DMS153 treated with DMSO at 0.1 percent for 48 hours (cell line): ENCODE measurements around the gene ASIC4.

Experiments
- DNase-seq: peaks from one replicate; lab custom pipeline; 2025; ENCODE audit not compliant: unreplicated experiment; lab: John Stamatoyannopoulos, UW

The ASIC4 gene

DNA sequence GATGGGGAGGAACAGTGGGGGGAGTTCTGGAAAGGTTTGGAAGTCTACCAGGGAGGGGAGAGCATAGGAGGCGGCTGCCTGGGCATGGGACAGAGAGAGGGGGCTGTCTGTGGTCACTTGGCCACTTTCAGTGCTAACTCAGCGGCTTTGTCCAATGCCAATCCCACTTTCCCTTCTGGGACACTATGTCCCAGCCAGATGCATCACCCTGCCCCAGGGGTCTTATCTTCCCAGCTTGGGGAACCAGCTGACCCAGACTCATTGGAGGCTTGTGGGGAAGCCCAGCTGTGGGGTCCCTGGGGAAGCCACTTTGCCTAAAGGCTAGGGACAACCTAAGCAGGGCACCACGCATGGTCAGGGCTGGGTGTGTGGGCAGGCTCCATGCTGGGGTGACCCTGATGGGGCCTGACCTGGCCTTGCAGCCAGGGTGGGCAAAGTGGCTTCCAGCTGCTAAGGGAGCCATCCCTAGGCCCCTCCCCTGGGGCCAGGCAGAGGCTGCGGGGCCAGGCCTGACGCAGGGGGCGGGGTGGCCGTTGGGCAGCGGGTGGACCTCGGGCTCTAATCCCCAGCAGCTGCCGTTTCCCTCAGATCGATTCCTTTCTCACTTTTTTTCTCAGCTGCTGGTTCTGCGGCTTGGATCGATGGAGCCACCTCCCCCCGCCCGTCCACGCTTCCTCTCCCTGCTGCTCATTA, 1.6 kb upstream of the ASIC4 start:
- DNase-seq: no peak

DNA sequence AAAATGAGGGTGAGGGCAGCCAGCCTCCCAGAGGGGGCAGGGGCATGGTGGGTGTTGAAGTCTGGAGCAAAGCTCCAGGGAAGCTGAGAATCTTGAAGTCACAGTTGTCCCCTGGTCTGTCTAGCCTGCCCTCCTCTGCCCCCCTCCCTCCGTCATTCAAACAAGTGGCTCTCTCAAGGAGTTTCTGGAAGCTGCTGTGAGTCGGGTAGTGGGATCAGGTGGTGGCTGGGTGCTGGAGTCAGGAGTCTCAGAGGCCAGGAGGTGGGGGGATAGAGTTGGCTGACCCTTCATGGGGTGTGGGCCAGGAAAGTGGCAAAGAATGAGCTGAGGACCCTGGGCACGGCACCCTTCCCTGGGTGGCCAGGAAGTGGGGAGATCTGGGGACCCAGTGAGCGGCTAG, 495 bp upstream of the ASIC4 start:
- no peak for DNase-seq

- DNase-seq: no peak
Observed at GRCh38 chr2:219514836-219515235, 554 bp downstream of the ASIC4 start.

GRCh38 chr2:219515874-219516629, 1.8 kb downstream of the ASIC4 start:
- no peak for DNase-seq

DNA sequence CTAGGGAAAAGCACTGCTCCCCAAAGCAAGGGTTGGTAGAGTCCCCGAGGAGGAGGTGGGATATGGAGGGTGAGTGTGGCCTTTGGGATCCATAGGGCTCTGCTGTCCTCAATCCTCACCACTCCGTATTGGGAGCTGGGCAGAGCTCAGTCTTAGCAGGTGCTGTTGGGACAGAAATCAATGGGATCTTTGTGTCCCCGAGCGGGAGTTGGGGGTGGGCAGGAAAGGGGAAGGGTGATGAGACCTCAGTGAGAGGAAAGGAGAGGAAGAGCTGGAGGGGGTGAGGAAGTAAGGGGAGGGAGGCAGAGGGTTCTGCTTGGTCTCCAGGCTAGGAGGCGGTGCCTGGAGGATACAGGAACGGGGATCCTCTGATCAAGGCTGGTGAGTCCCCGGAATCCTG, 2.6 kb downstream of the ASIC4 start:
- no peak for DNase-seq

- DNase-seq: no peak
Observed at GRCh38 chr2:219517954-219518778, 3.9 kb downstream of the ASIC4 start.

DNA sequence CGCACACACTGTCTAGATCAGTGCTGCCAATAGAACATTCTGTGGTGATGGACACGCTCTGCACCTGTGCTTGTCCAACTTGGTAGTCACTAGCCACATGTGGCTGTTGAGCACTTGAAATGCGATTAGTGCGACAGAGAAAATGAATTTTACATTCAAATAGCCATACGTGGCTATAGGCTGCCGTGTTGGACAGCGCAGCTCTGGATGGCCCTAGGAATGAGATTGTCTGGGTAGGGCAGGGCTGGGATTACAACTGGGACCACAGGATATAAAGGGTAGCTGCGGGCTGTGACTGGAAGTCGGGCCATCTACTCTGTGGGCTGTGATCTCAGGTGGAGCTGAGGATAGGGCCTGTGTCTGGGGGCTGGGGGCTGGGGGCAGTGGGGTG, 5.2 kb downstream of the ASIC4 start:
- DNase-seq: no peak

DNA sequence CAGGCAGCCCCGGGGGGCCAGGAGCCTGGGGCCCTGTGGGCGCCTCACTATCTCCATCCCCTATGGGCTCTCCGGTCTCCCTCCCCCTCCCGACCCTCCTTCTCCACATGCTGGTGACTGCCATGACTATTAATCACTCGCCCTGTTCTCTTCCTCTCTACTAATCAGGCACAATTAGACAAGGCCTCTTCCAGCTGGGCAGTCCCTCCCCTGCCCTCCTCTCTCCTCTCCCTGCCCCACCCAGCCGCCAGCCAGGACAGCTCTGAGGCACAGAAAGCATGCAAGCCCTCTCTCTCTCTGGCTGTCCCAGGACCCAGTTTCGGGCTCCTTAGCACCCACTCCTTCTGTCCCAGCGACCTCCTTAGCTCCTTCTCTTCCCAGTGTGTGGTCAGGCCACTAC, 5.8 kb downstream of the ASIC4 start:
- no peak for DNase-seq

DNA sequence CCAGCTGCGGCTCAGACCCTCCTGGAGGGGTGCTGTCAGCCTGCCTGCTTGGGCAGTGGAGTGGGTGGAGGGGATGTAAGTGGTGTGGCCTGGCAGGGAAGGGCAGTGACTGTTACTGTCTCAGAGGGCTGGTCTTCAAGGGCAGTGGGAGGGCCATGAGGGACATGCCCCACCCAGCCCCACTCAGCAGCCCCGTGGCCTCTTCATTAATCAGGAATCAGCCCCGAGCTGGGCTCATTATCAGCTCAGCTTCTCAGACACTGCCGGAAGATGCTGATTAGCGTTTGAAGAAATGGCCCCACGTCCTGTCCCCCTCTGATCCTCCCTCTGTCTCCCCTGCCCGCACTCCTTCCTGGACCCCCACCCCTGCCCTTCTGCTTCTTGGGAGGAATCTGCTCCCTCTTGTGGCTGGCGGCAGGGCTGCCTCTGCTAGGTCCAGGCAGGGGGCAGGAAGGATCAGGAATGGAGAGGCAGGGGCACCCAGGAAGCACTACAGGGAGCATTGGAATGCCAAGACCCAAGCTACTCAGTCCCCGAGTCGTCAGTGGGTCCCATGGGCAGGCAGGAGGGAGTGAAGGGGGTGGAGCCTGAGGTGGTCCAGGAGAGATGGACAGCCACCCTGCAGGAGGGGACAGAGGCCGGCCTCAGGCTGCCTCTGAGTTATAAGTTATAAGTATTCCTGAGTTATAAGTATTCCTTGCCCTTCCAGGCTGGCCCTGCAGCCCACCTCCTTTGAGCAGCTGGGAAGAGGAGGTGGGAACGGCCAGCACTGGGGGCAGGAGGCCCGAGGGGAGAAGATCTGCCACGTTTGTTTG, 7.0 kb downstream of the ASIC4 start:
- no peak for DNase-seq

DNA sequence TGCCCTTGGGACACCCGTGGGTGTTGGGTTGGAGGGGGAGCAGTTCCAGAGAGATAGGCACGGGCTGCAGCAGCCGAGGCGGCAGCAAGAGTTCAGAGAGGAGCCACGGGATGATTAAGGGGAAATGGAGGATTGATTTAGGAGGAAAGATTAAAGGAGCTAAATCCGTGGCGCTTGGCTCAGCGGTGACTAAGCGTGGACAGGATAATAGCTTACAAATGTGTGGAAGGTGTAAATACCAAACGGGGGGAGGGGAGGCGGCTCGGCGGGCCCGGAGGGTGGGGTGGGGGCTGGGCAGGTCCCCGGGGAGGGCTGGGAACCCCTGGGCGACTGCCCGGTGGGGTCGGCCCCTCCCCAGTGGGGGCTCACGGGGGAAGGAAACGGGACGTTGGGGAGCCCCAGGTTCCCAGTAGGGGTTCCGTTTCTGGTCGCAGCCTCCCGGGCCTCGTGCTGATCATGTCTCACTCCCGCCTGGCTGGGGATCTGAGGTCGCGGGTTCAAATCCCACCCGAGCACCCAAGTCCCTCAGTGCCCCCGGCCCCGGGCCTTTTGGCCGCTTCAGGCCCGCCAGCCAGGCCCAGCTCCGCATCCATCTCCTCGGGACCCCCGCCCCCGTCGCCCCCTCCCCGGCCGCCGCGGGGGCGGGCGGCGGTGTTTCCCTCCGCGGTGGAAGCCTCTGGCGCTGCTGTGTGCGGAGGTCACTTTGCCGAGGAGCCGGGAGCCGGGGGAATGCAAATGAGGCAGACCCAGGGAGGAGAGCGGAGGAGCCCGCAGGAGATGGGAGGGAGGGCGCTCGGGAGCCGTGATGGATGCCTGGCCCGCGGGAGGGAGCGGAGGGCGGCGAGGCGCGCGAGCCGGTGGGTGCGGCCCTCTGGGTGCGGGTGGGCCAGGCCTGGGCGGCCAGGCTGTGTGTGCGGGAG, 8.1 kb downstream of the ASIC4 start:
- DNase-seq: no peak

DNA sequence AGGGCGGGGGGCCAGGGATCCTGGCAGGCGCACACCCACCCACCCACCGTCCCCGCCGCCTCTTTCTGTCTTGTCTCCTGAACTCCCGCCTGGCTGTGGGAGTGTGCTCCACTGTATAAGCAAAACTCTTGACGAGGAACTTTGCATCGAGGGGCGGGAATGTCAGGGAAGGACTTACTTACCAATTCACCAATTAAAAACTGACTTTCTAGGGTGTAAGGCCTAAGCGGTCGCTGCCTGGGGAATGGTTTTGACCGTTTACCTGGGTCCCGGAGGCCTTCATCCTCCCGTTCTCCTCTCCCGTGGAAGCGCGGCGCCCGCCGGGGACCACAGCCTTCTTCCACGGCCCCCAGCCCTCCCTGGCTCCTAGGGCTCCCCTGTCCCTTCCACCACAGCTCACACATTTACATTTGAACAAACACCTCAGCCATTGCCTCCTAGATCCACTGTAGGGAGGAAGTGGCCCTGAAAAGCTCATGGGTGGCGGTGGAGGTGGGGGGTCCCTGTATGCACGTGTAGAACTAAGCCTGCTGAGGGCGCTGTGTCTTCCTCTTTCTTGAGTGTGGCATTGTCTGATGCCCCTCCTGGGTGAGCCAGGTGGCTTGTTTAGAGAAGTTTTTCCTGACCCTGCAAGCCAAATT, 8.9 kb downstream of the ASIC4 start:
- no peak for DNase-seq

DNA sequence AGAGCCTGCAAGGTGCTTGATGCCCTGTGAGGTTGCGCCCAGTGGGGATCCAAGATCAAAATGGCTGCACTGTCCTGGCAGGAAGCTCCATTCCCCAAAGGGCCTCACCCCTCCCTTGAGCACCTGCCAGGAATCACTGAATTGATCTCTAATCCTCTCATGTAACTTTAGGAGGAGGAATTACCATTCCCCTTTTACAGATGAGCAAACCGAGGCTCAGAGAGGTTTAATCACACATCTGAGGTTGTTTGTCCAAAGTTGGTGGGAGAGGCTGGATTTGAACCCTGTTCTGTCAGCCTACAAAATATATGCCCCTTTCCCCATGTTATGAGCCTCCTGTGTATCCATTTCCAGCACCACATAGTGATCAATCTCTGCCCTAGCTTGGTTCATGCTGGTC, 10.5 kb downstream of the ASIC4 start:
- DNase-seq: no peak

DNA sequence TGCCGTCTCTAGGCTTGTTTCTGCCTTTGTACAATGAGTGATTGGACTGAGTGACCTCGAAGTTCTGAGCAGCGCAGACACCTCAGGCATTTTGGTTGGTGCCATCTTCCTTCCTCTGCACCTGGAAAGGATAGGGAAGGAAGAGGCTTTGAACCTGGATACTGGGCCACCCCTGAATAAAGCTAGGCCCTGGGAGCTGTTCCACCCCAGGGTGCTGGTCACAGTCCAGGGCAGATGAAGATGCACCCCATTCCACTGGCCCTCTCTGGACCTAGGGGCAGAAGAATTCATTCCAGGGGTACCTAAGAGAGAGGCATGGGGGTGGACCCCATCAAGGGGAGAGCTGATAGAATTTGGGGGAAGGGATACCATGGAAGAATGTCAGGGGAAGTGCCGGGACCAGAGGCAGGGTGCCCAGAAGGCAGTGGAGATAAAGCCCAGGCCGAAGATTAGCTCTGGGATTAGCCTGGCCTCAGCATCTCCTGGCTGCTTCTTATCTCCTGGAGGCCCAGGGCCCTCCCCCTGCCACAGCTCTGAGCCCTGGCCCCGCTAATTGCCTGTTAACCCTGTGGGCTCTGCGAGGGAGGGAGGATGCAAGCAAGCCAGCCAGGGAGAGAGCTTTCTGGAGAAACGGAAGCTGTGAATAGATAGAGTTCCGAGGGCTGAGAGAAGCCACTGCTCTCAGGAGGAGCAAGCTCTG, 11.4 kb downstream of the ASIC4 start:
- no peak for DNase-seq

DNA sequence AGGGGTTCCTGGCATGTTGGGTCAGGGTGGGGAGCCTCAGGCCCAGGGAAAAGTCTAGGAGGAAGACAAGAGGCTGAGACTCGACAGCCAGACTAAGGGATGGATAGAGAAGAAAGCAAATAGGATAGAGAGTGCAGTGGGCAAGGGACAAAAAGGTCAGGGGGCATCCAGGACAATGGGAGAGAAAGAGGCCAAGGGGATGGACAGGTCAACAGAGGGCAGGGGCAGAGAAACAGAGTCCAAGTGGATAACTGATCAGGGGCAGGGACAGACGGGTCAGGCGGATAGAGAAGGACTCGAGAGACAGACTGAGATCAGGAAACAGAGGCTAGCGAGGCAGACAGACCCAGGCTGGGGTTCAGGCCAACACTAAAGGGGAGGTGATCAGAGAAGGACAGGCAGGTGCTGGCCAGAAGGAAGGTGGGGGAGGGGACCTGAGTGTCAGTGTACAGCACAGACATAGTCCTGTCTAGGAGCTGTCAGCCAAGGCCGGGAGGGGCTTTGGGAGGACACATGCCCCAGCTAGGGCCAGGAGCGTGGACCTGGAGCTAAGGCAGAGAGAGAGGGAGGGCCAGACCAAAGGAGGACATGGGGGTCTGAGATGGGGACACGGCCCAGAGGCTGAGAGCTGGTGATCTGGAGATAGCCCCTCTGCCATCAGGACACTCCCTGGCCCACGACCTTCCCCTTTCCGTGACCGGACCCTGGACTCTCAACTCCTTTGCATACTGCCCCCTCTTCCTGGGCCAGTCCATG, 12.2 kb downstream of the ASIC4 start:
- DNase-seq: no peak

DNA sequence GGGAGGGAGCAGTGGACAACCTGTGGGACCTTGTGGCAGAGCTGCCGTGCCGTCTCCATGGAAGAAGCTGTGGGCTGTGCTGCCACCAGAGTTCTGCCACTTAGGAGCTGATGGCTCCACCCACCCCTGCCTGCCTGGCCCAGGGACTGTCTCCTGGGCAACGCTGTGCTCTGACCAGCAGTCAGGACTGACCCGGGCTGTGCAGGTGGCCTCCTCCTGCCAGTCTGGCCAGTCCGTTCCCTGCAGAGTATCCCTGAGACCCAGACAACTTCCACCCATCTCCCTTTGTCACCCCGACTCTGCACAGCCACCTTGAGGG, 12.8 kb downstream of the ASIC4 start:
- no peak for DNase-seq

GRCh38 chr2:219527472-219527871, 13.2 kb downstream of the ASIC4 start:
- no peak for DNase-seq

GRCh38 chr2:219530048-219530963, 16.0 kb downstream of the ASIC4 start:
- peak; percentile 91 for DNase-seq
